ENCODE data around the gene C5orf24. TPM values are rescaled to one million over a fixed set of nuclear protein-coding genes. Genes with fewer than 3 reads are reported as not detected.
"Not testable (repeated sequence)": the region's sequence is repeated elsewhere in the genome, so short reads cannot be mapped to it uniquely, and the experiment has no call there.

Gene C5orf24
- total RNA-seq, 1 donor from 2014 or later, result 81.7 TPM

DNA sequence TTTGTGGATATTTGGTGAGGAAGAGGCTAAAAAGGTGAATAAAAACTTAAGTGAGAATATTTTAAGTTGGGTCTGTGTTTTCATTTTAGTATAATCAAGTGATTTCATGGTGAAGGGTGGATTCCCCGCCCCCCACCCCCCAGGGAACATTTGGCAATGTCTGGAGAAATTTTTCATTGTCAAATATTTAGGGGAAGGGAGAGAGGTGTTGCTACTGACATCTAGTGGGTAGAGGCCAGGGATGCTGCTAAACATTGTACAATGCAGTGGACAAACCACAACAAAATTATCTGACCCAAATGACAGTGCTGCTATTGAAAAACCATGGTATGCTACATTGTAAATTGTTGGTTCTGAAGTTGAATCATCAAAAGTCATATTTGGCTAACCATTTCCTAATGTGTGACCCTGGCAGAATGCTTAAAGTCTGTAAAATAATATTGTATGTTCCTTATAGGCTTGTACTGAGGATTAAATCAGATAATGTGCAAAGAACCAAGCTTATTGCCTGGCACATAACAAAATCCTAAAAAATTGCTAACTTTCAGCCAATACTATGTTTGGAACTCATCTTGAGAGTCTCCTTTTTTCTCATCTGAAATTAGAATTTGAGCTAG, 5.6 kb downstream of the C5orf24 start:
- no peak for DNase-seq (ENCODE audit: extremely low spot score, unreplicated experiment)
- no peaks in the 10 kb centered on the region for H3K27me3 Mint-ChIP-seq (ENCODE audit: unreplicated experiment)
- H3K4me1 Mint-ChIP-seq (ENCODE audit: unreplicated experiment), result peaks cover 41% of the 10 kb centered on the region
- TF ChIP-seq, protein P1, sequence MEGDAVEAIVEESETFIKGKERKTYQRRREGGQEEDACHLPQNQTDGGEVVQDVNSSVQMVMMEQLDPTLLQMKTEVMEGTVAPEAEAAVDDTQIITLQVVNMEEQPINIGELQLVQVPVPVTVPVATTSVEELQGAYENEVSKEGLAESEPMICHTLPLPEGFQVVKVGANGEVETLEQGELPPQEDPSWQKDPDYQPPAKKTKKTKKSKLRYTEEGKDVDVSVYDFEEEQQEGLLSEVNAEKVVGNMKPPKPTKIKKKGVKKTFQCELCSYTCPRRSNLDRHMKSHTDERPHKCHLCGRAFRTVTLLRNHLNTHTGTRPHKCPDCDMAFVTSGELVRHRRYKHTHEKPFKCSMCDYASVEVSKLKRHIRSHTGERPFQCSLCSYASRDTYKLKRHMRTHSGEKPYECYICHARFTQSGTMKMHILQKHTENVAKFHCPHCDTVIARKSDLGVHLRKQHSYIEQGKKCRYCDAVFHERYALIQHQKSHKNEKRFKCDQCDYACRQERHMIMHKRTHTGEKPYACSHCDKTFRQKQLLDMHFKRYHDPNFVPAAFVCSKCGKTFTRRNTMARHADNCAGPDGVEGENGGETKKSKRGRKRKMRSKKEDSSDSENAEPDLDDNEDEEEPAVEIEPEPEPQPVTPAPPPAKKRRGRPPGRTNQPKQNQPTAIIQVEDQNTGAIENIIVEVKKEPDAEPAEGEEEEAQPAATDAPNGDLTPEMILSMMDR (IDR thresholded peaks at IDR 0.05), result peak; percentile 65
- H3K9me3 Mint-ChIP-seq (ENCODE audit: unreplicated experiment), result no peaks in the 10 kb centered on the region
- H3K27ac Mint-ChIP-seq (ENCODE audit: unreplicated experiment), result peak overlapping the region; percentile 79
- no peak overlapping the region for H3K4me3 Mint-ChIP-seq (ENCODE audit: unreplicated experiment)
- H3K36me3 Mint-ChIP-seq (ENCODE audit: unreplicated experiment), result peaks cover 27% of the 10 kb centered on the region

DNA sequence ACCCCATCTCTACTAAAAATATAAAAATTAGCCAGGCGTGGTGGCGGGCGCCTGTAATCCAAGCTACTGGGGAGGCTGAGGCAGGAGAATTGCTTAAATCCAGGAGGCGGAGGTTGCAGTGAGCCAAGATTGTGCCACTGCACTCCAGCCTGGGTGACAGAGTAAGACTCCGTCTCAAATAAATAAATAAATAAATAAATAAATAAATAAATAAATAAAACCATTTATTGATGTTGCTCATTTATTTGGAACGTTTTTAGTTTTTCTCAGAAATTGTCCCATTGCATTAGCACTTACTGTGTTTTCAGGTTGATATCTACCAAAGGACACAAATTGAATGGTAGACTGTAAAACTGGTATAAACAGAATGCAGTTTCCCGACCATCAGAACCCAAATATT, 10.7 kb downstream of the C5orf24 start:
- H3K36me3 Mint-ChIP-seq (ENCODE audit: unreplicated experiment), result peaks cover 31% of the 10 kb centered on the region
- H3K27ac Mint-ChIP-seq (ENCODE audit: unreplicated experiment); H3K27me3 Mint-ChIP-seq (ENCODE audit: unreplicated experiment); DNase-seq (ENCODE audit: extremely low spot score, unreplicated experiment); H3K9me3 Mint-ChIP-seq (ENCODE audit: unreplicated experiment); H3K4me1 Mint-ChIP-seq (ENCODE audit: unreplicated experiment); H3K4me3 Mint-ChIP-seq (ENCODE audit: unreplicated experiment): not testable (repeated sequence)

DNA sequence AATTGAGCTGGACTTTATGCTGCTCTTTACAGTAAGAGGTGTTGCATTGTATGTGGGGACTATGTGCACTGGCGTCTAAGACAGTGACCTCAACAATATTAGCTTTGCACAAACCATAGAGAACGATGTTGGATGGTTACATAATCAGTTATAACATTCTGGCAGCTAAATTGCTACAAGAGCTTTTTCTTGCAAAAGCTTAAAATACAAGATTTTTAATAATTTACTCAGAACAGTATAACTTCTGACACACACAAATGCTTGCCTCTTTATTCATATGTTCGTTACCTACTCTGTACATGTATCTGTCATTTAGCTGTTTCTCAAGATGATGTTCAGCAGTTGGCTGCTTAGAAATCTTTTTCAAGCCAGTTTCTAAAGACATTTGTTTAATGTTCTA, 11.6 kb downstream of the C5orf24 start:
- peaks cover 28% of the 10 kb centered on the region for H3K36me3 Mint-ChIP-seq (ENCODE audit: unreplicated experiment)
- TF ChIP-seq, protein P1 (IDR thresholded peaks at IDR 0.05), result no peak
- DNase-seq (ENCODE audit: extremely low spot score, unreplicated experiment), result no peak
- no peaks in the 10 kb centered on the region for H3K27me3 Mint-ChIP-seq (ENCODE audit: unreplicated experiment)
- peaks cover 4% of the 10 kb centered on the region for H3K4me1 Mint-ChIP-seq (ENCODE audit: unreplicated experiment)
- H3K27ac Mint-ChIP-seq (ENCODE audit: unreplicated experiment), result no peak overlapping the region
- no peak overlapping the region for H3K4me3 Mint-ChIP-seq (ENCODE audit: unreplicated experiment)
- H3K9me3 Mint-ChIP-seq (ENCODE audit: unreplicated experiment), result no peaks in the 10 kb centered on the region

DNA sequence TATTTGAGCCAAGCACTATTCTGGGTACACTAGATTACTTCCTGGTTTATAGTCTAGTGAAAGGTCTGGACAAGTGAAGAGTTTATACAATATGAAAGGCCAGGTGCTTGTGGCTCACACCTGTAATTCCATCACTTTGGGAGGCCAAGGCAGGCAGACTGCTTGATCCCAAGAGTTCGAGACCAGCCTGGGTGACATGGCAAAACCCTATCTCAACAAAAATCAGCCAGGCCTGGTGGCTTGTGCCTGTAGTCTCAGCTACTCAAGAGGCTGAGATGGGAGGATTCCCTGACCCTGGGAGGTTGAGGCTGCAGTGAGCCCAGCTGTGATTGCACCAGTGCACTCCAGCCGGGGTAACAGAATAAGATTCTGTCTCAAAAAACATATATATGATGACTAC, 18.9 kb downstream of the C5orf24 start:
- Mint-ChIP-seq H3K9me3 (ENCODE audit: unreplicated experiment) (no peaks in the 10 kb centered on the region), H3K4me1 (ENCODE audit: unreplicated experiment) (no peaks in the 10 kb centered on the region), H3K27me3 (ENCODE audit: unreplicated experiment) (no peaks in the 10 kb centered on the region), H3K4me3 (ENCODE audit: unreplicated experiment) (no peak overlapping the region), H3K27ac (ENCODE audit: unreplicated experiment) (no peak overlapping the region), H3K36me3 (ENCODE audit: unreplicated experiment) (peaks cover 16% of the 10 kb centered on the region)
- TF ChIP-seq, protein P1 (IDR thresholded peaks at IDR 0.05), result no peak
- DNase-seq (ENCODE audit: extremely low spot score, unreplicated experiment), result no peak

DNA sequence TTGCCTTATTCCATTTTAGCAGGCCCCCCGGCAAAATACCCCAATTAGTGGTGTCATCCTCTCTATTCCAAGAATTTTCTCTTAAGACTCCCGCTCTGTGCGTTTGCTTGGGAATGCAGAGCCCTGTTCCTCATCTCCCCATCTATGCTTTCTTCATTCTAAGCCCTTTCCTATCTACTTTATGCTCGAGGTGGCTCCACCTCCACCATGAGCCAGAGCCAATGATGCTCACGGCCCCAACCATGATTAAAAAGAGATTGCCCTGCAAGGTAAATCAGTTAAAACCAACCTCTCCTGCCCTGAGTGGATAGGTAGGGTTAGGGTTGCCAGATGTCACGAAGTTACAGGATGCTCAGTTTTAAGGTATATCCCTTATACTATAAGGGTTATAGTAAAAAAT, 27.7 kb downstream of the C5orf24 start:
- H3K9me3 Mint-ChIP-seq (ENCODE audit: unreplicated experiment), result no peaks in the 10 kb centered on the region
- no peaks in the 10 kb centered on the region for H3K27me3 Mint-ChIP-seq (ENCODE audit: unreplicated experiment)
- peak overlapping the region; percentile 92 for H3K4me3 Mint-ChIP-seq (ENCODE audit: unreplicated experiment)
- H3K27ac Mint-ChIP-seq (ENCODE audit: unreplicated experiment), result peak overlapping the region; percentile 98
- DNase-seq (ENCODE audit: extremely low spot score, unreplicated experiment), result no peak
- TF ChIP-seq, protein P1 (IDR thresholded peaks at IDR 0.05), result no peak
- peaks cover 7% of the 10 kb centered on the region for H3K36me3 Mint-ChIP-seq (ENCODE audit: unreplicated experiment)
- peaks cover 25% of the 10 kb centered on the region for H3K4me1 Mint-ChIP-seq (ENCODE audit: unreplicated experiment)
